HCT116 (cell line): ENCODE data around the gene ANKRD29. TPM values are rescaled to one million over a fixed set of nuclear protein-coding genes. Genes with fewer than 3 reads are reported as not detected.

Experiments used
- ATAC-seq: fragments of 200-7000 bp; cut with Tn5 transposase; 2 replicates; pipeline ENCODE4 v1.9.1; 2020; ENCODE audit warnings: mild to moderate bottlenecking, moderate library complexity
- BruUV-seq: library from RNA; stranded (reverse); fragments of 400-500 nt; replicated peaks from 2 replicates; lab custom pipeline; 2021; lab: Mats Ljungman, UMichigan
- CTCF ChIA-PET: fragments of 300-600 bp; sonication (Branson Sonifier 250); formaldehyde crosslinking; loops from one replicate; lab custom pipeline; 2021; ENCODE audit warnings: antibody characterized with exemption; lab: Charles Lee
- POLR2A ChIA-PET: fragments of 300-600, 350-600 bp; sonication (Branson Sonifier 250); formaldehyde crosslinking; loops from one replicate; lab custom pipeline; 2021; ENCODE audit warnings: antibody characterized with exemption; lab: Charles Lee
- RAD21 ChIA-PET, 2 experiments: fragments of 300-600 bp; sonication (Branson Sonifier 250); formaldehyde crosslinking; loops; one replicate each; lab custom pipeline; 2023; ENCODE audit warnings: low total read pairs in 2 of 2; ENCODE audit not compliant: uncharacterized antibody in 2 of 2, unreplicated experiment in 2 of 2, low non-redundant PET in 1 of 2; lab: Charles Lee
- DNase-seq: peaks from one replicate; pipeline ENCODE4 v3.0.0-alpha.2; 2010; ENCODE audit warnings: low read depth, low spot score
- H2AFZ ChIP-seq: fragments of 200-600 bp; shearing (Covaris generic), sonication (generic); 2 replicates; pipeline ENCODE4 v1.6.1; 2017; ENCODE audit warnings: low read depth, mixed run types, mixed read lengths, antibody characterized with exemption, low read length; ENCODE audit not compliant: poor library complexity, severe bottlenecking
- H3K27ac ChIP-seq: 2 replicates; pipeline ENCODE4 v1.5.1; 2012; ENCODE audit warnings: low read depth, low read length
- H3K27me3 ChIP-seq: fragments of 200-600 bp; sonication (generic); 2 replicates; pipeline ENCODE4 v1.6.1; 2016; ENCODE audit warnings: mixed run types, low read length, mixed read lengths; ENCODE audit not compliant: insufficient read depth
- H3K36me3 ChIP-seq, 2 experiments: fragments of 200-500 bp in 1 of 2; fragments of 200-600 bp in 1 of 2; sonication (Bioruptor generic) in 1 of 2; sonication (generic) in 1 of 2; 2 replicates each; pipeline versions ENCODE4 v1.5.1 to v1.6.1; 2014 to 2016; ENCODE audit warnings: low read length in 2 of 2, inconsistent platforms in 1 of 2, mixed read lengths in 1 of 2, mixed run types in 1 of 2; ENCODE audit not compliant: insufficient read depth in 2 of 2, control insufficient read depth in 1 of 2
- H3K4me1 ChIP-seq, 2 experiments: fragments of 200-600 bp in 1 of 2; sonication (generic) in 1 of 2; 2 replicates each; pipeline versions ENCODE4 v1.5.1 to v1.6.1; 2012 to 2017; ENCODE audit warnings: low read length in 2 of 2, inconsistent platforms in 1 of 2, mild to moderate bottlenecking in 1 of 2, mixed read lengths in 1 of 2, mixed run types in 1 of 2, moderate library complexity in 1 of 2; ENCODE audit not compliant: insufficient read depth in 2 of 2, control insufficient read depth in 1 of 2
- H3K4me2 ChIP-seq: fragments of 200-600 bp; sonication (generic); 2 replicates; pipeline ENCODE4 v1.6.1; 2017; ENCODE audit warnings: mixed run types, low read length, mixed read lengths
- H3K4me3 ChIP-seq, 2 experiments: fragments of 200-600 bp in 1 of 2; sonication (generic) in 1 of 2; replicated peaks in 1 of 2; 2 replicates each; pipeline ENCODE4 v1.5.1; 2011 to 2016; ENCODE audit warnings: low read length in 2 of 2, control low read depth in 1 of 2, low read depth in 1 of 2, mild to moderate bottlenecking in 1 of 2, mixed read lengths in 1 of 2, mixed run types in 1 of 2
- H3K79me2 ChIP-seq: fragments of 200-600 bp; sonication (generic); 2 replicates; pipeline ENCODE4 v1.6.1; 2017; ENCODE audit warnings: mild to moderate bottlenecking, mixed run types, low read length, moderate library complexity, mixed read lengths; ENCODE audit not compliant: insufficient read depth
- H3K9ac ChIP-seq: fragments of 200-600 bp; sonication (generic); 2 replicates; pipeline ENCODE4 v1.6.1; 2016; ENCODE audit warnings: low read length, mixed read lengths
- H3K9me2 ChIP-seq: fragments of 200-600 bp; sonication (generic), shearing (Covaris generic); 2 replicates; pipeline ENCODE4 v1.6.1; 2017; ENCODE audit warnings: mixed run types, mild to moderate bottlenecking, moderate library complexity; ENCODE audit not compliant: insufficient read depth
- H3K9me3 ChIP-seq, 2 experiments: fragments of 200-500 bp in 1 of 2; fragments of 200-600 bp in 1 of 2; sonication (Bioruptor generic) in 1 of 2; sonication (generic) in 1 of 2; 2 replicates each; pipeline ENCODE4 v1.6.1; 2014 to 2017; ENCODE audit warnings: low read length in 2 of 2, mixed read lengths in 2 of 2, inconsistent platforms in 1 of 2, low read depth in 1 of 2, mild to moderate bottlenecking in 1 of 2, mixed run types in 1 of 2, moderate library complexity in 1 of 2; ENCODE audit not compliant: control insufficient read depth in 1 of 2, insufficient read depth in 1 of 2
- H4K20me1 ChIP-seq: fragments of 200-600 bp; sonication (generic), shearing (Covaris generic); 2 replicates; pipeline ENCODE4 v1.6.1; 2017; ENCODE audit warnings: mixed run types, mild to moderate bottlenecking, moderate library complexity; ENCODE audit not compliant: insufficient read depth
- ATF3 ChIP-seq: IDR thresholded peaks from 2 replicates; pipeline ENCODE4 v1.6.1; 2012
- CEBPB ChIP-seq: IDR thresholded peaks from 2 replicates; pipeline ENCODE4 v1.6.1; 2012; ENCODE audit warnings: low read depth
- CTCF ChIP-seq, 3 experiments: fragments of 200-600 bp in 1 of 3; sonication (generic) in 1 of 3; IDR thresholded peaks in 2 of 3; conservative IDR thresholded peaks in 1 of 3; 2 replicates each; pipeline ENCODE4 v1.5.1; 2012 to 2017; ENCODE audit warnings: low read depth in 2 of 3, low read length in 2 of 3, antibody characterized with exemption in 1 of 3, borderline replicate concordance in 1 of 3, control low read depth in 1 of 3, mild to moderate bottlenecking in 1 of 3, mixed read lengths in 1 of 3, mixed run types in 1 of 3, moderate library complexity in 1 of 3; ENCODE audit not compliant: insufficient read depth in 1 of 3
- EGR1 ChIP-seq: IDR thresholded peaks from 2 replicates; pipeline ENCODE4 v1.6.1; 2012; ENCODE audit warnings: low read depth
- ELF1 ChIP-seq: IDR thresholded peaks from 2 replicates; pipeline ENCODE4 v1.6.1; 2012; ENCODE audit warnings: low read depth, borderline replicate concordance
- EZH2 ChIP-seq: fragments of 200-600 bp; sonication (generic); IDR thresholded peaks from 2 replicates; pipeline ENCODE4 v1.6.1; 2017; ENCODE audit warnings: antibody characterized with exemption, mixed run types
- EZH2phosphoT487 ChIP-seq: fragments of 200-600 bp; IDR thresholded peaks from 2 replicates; pipeline ENCODE4 v1.6.1; 2018; ENCODE audit warnings: antibody characterized with exemption, borderline replicate concordance
- FOSL1 ChIP-seq: IDR thresholded peaks from 2 replicates; pipeline ENCODE4 v1.6.1; 2012; ENCODE audit warnings: low read depth
- JUND ChIP-seq: IDR thresholded peaks from 2 replicates; pipeline ENCODE4 v1.6.1; 2012
- POLR2AphosphoS5 ChIP-seq: IDR thresholded peaks from 2 replicates; pipeline ENCODE4 v1.6.1; 2011; ENCODE audit warnings: mild to moderate bottlenecking, low read depth, low read length, moderate library complexity
- RAD21 ChIP-seq: IDR thresholded peaks from 2 replicates; pipeline ENCODE4 v1.6.1; 2012; ENCODE audit warnings: low read depth, mild to moderate bottlenecking
- REST ChIP-seq: IDR thresholded peaks from 2 replicates; pipeline ENCODE4 v1.6.1; 2012; ENCODE audit warnings: low read depth
- SRF ChIP-seq: IDR thresholded peaks from 2 replicates; pipeline ENCODE4 v1.6.1; 2012; ENCODE audit warnings: low read depth
- TCF7L2 ChIP-seq: IDR thresholded peaks from 2 replicates; pipeline ENCODE4 v1.7.0; 2011; ENCODE audit warnings: borderline replicate concordance, inconsistent platforms; ENCODE audit not compliant: insufficient read depth, insufficient read length; ENCODE audit errors: extremely low read depth
- YY1 ChIP-seq: IDR thresholded peaks from 2 replicates; pipeline ENCODE4 v1.6.1; 2011; ENCODE audit warnings: low read length, low read depth, moderate library complexity, mild to moderate bottlenecking; ENCODE audit not compliant: insufficient replicate concordance; ENCODE audit errors: extremely low read depth
- intact Hi-C: fragments of 100-400 bp; cut with micrococcal nuclease; formaldehyde crosslinking; loops from 2 replicates; pipeline ENCODE4 v1.10.0; 2022
- total RNA-seq: library from RNA; stranded (reverse); gene quantifications from one replicate; pipeline ENCODE4 v1.2.1, GENCODE V29; 2021; ENCODE audit not compliant: unreplicated experiment
- TF ChIP-seq, protein P1 (sequence below): IDR thresholded peaks from 2 replicates; pipeline ENCODE4 v1.6.1; 2012

Gene ANKRD29
- total RNA-seq, 1 experiment from 2014 or later = 8.8 TPM

DNA sequence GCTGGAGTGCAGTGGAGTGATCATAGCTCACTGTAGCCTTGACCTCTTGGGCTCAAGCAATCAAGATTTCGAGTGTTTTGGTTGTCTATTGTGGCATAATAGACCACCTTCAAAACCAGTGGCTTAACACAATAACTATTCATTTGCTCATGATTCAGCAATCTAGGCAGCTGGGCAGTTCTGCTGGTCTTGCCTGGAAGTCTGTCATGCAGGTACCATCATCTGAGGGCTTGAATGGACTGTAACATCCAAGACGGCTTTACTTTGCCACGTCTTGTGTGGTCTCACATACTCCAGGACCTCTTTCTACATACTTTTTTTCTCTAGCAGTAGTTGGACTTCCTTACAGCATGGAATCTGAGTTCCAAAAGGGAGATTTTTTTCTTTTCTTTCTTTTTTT lies 13.2 kb upstream of the ANKRD29 start (continued):
- TF ChIP-seq, protein P1, sequence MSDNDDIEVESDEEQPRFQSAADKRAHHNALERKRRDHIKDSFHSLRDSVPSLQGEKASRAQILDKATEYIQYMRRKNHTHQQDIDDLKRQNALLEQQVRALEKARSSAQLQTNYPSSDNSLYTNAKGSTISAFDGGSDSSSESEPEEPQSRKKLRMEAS = no peak
- TF ChIP-seq SRF (no peak), YY1 (no peak), EZH2phosphoT487 (no peak), JUND (no peak), FOSL1 (no peak), REST (no peak)

GRCh38 chr18:23675236-23675635 lies 12.5 kb upstream of the ANKRD29 start:
- CTCF ChIA-PET = interaction anchor here (0.9 kb wide), 1 partner anchor 28 kb away, joined by 5 read pairs; no protein-coding TSS in a partner anchor
- H3K4me3 ChIP-seq = no peak overlapping the region
- H2AFZ ChIP-seq = no peak overlapping the region
- no peaks in the 10 kb centered on the region for H3K9me2 ChIP-seq
- no peaks in the 10 kb centered on the region for H3K9me3 ChIP-seq
- no peak for DNase-seq
- no peak overlapping the region for H3K27ac ChIP-seq
- H3K9ac ChIP-seq = no peak overlapping the region
- peaks cover 0 to 9% of the 10 kb centered on the region in 2 experiments; a peak in 1 of 4 replicates for H3K4me1 ChIP-seq
- no peaks in the 10 kb centered on the region for H4K20me1 ChIP-seq
- BruUV-seq = no TSS peak
- no peaks in the 10 kb centered on the region for H3K36me3 ChIP-seq
- RAD21 ChIA-PET = no interaction called here
- ATAC-seq = no peak
- POLR2A ChIA-PET = no interaction called here
- TF ChIP-seq REST (no peak), POLR2AphosphoS5 (no peak), ELF1 (no peak), EZH2 (no peak), EGR1 (no peak), ATF3 (no peak), TCF7L2 (no peak), CTCF (IDR thresholded peaks at IDR 0.05 in 2 of 3, conservative IDR thresholded peaks at IDR 0.05 in 1 of 3; ENCODE audit: borderline replicate concordance in 1 of 3, insufficient read depth in 1 of 3, low read depth in 2 of 3, low read length in 2 of 3) (no peak), CEBPB (no peak), RAD21 (no peak), FOSL1 (no peak)
- no peak overlapping the region for H3K4me2 ChIP-seq
- no peaks in the 10 kb centered on the region for H3K79me2 ChIP-seq
- H3K27me3 ChIP-seq = no peaks in the 10 kb centered on the region
- intact Hi-C loops = no loop called here
